ENCODE data around the gene ALDH3A1. TPM values are rescaled to one million over a fixed set of nuclear protein-coding genes. Genes with fewer than 3 reads are reported as not detected.

The ALDH3A1 gene
- total RNA-seq, 1 experiment from 2014 or later = 0.35 TPM

DNA sequence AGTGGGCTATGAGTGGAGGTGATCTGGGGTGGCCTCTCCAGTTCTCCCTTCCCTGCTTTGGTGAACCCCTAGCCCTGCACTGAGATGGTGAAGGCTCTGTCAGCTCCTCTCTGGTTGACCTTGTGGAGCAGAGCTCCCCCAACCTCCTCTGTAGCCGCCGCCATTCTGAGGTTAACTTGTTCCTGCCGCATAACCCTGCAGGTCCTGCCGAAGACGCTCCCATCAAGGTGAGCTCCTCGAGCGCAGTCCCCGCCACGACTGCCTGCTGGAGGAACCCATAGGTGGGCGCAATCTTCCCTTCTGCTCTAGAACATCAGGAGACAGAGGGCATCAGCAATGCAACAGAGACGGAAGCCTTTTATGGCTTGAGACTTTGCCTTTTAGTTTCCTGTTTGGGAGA is 16.5 kb downstream of the ALDH3A1 start:
- Mint-ChIP-seq H3K27me3 (ENCODE audit: low read depth) (no peaks in the 10 kb centered on the region; the same call in 1 of the 2 replicates), H3K4me1 (0 out of 2 replicates have a peak, but pooled peaks cover 3% of the 10 kb centered on the region), H3K27ac (no peak overlapping the region), H3K36me3 (no peaks in the 10 kb centered on the region), H3K9me3 (peaks cover 6% of the 10 kb centered on the region; the same call in 1 of the 2 replicates), H3K4me3 (no peak overlapping the region)
- ChIA-PET CTCF (interaction anchor here (1.1 to 1.2 kb wide), 3 partner anchors 13 to 34 kb away, joined by 3 to 4 read pairs (median 3); no protein-coding TSS in a partner anchor), POLR2A (interaction anchor here (0.5 kb wide), 1 partner anchor 486 kb away, joined by 6 read pairs; no protein-coding TSS in a partner anchor)
- ATAC-seq (no peak), DNase-seq (ENCODE audit: low spot score) (no peak)
- TF ChIP-seq, protein P1, sequence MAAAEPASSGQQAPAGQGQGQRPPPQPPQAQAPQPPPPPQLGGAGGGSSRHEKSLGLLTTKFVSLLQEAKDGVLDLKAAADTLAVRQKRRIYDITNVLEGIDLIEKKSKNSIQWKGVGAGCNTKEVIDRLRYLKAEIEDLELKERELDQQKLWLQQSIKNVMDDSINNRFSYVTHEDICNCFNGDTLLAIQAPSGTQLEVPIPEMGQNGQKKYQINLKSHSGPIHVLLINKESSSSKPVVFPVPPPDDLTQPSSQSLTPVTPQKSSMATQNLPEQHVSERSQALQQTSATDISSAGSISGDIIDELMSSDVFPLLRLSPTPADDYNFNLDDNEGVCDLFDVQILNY (CRISPR knock-in tag; IDR thresholded peaks at IDR 0.05) = no peak
- no peak for TF ChIP-seq ZNF138 (CRISPR knock-in tag; conservative IDR thresholded peaks at IDR 0.05)
- TF ChIP-seq, protein P2, sequence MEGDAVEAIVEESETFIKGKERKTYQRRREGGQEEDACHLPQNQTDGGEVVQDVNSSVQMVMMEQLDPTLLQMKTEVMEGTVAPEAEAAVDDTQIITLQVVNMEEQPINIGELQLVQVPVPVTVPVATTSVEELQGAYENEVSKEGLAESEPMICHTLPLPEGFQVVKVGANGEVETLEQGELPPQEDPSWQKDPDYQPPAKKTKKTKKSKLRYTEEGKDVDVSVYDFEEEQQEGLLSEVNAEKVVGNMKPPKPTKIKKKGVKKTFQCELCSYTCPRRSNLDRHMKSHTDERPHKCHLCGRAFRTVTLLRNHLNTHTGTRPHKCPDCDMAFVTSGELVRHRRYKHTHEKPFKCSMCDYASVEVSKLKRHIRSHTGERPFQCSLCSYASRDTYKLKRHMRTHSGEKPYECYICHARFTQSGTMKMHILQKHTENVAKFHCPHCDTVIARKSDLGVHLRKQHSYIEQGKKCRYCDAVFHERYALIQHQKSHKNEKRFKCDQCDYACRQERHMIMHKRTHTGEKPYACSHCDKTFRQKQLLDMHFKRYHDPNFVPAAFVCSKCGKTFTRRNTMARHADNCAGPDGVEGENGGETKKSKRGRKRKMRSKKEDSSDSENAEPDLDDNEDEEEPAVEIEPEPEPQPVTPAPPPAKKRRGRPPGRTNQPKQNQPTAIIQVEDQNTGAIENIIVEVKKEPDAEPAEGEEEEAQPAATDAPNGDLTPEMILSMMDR (IDR thresholded peaks at IDR 0.05) = no peak
- TF ChIP-seq, protein P3, sequence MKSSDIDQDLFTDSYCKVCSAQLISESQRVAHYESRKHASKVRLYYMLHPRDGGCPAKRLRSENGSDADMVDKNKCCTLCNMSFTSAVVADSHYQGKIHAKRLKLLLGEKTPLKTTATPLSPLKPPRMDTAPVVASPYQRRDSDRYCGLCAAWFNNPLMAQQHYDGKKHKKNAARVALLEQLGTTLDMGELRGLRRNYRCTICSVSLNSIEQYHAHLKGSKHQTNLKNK (CRISPR knock-in tag; IDR thresholded peaks at IDR 0.05) = no peak
- no peak for TF ChIP-seq FOXJ3 (CRISPR knock-in tag; IDR thresholded peaks at IDR 0.05; ENCODE audit: borderline replicate concordance)
- TF ChIP-seq, protein P4, sequence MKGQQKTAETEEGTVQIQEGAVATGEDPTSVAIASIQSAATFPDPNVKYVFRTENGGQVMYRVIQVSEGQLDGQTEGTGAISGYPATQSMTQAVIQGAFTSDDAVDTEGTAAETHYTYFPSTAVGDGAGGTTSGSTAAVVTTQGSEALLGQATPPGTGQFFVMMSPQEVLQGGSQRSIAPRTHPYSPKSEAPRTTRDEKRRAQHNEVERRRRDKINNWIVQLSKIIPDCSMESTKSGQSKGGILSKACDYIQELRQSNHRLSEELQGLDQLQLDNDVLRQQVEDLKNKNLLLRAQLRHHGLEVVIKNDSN (CRISPR knock-in tag; IDR thresholded peaks at IDR 0.05) = no peak
- no peak for TF ChIP-seq TCF7 (CRISPR knock-in tag; IDR thresholded peaks at IDR 0.05; ENCODE audit: low read depth)
- TF ChIP-seq ETV6 (CRISPR knock-in tag; IDR thresholded peaks at IDR 0.05) = no peak
- no peak for TF ChIP-seq ZNF423 (CRISPR knock-in tag; IDR thresholded peaks at IDR 0.05)
- TF ChIP-seq, protein P5, sequence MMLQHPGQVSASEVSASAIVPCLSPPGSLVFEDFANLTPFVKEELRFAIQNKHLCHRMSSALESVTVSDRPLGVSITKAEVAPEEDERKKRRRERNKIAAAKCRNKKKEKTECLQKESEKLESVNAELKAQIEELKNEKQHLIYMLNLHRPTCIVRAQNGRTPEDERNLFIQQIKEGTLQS (CRISPR knock-in tag; conservative IDR thresholded peaks at IDR 0.05) = no peak
- TF ChIP-seq ZNF232 (CRISPR knock-in tag; IDR thresholded peaks at IDR 0.05) = no peak
- no peak for TF ChIP-seq ZNF219 (CRISPR knock-in tag; IDR thresholded peaks at IDR 0.05; ENCODE audit: borderline replicate concordance)
- TF ChIP-seq CREB1 (CRISPR knock-in tag; IDR thresholded peaks at IDR 0.05) = no peak
- TF ChIP-seq, protein P6, sequence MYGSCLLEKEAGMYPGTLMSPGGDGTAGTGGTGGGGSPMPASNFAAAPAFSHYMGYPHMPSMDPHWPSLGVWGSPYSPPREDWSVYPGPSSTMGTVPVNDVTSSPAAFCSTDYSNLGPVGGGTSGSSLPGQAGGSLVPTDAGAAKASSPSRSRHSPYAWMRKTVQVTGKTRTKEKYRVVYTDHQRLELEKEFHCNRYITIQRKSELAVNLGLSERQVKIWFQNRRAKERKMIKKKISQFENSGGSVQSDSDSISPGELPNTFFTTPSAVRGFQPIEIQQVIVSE (CRISPR knock-in tag; IDR thresholded peaks at IDR 0.05; ENCODE audit: borderline replicate concordance) = no peak
- no peak for TF ChIP-seq TEAD1 (CRISPR knock-in tag; IDR thresholded peaks at IDR 0.05)
- TF ChIP-seq, protein P7, sequence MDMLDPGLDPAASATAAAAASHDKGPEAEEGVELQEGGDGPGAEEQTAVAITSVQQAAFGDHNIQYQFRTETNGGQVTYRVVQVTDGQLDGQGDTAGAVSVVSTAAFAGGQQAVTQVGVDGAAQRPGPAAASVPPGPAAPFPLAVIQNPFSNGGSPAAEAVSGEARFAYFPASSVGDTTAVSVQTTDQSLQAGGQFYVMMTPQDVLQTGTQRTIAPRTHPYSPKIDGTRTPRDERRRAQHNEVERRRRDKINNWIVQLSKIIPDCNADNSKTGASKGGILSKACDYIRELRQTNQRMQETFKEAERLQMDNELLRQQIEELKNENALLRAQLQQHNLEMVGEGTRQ (CRISPR knock-in tag; IDR thresholded peaks at IDR 0.05) = no peak
- TF ChIP-seq, protein P8, sequence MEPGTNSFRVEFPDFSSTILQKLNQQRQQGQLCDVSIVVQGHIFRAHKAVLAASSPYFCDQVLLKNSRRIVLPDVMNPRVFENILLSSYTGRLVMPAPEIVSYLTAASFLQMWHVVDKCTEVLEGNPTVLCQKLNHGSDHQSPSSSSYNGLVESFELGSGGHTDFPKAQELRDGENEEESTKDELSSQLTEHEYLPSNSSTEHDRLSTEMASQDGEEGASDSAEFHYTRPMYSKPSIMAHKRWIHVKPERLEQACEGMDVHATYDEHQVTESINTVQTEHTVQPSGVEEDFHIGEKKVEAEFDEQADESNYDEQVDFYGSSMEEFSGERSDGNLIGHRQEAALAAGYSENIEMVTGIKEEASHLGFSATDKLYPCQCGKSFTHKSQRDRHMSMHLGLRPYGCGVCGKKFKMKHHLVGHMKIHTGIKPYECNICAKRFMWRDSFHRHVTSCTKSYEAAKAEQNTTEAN (CRISPR knock-in tag; IDR thresholded peaks at IDR 0.05) = no peak

DNA sequence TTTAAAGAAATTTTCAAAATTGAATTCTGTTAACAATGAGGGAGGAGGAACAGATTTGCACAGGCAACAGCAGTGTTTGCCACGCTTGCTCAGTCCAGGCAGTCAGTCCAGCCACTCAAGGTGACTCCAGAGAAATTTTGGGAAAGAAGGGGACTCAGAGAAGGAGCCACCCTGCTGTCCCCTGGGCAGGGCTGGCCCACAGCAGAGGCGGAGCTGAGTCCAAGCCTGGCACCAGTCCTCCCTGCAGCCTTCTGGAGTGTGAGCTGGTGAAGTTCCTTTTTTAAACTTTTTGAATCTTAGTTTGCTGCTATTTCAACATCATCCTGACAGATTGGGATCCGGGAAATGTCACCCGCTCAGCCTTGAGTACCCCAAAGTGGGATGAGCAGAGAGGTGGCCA is 17.3 kb downstream of the ALDH3A1 start:
- Mint-ChIP-seq H3K27me3 (ENCODE audit: low read depth) (no peaks in the 10 kb centered on the region; the same call in 1 of the 2 replicates), H3K4me3 (no peak overlapping the region), H3K9me3 (peaks cover 9% of the 10 kb centered on the region; the same call in 1 of the 2 replicates), H3K36me3 (no peaks in the 10 kb centered on the region), H3K27ac (no peak overlapping the region), H3K4me1 (no peaks in the 10 kb centered on the region)
- DNase-seq (ENCODE audit: low spot score) (no peak), ATAC-seq (no peak)
- ChIA-PET POLR2A (no interaction called here), CTCF (interaction anchor here (1.1 to 2.5 kb wide), 4 partner anchors 12 to 35 kb away, joined by 3 to 10 read pairs (median 4); no protein-coding TSS in a partner anchor)
- TF ChIP-seq, protein P9, sequence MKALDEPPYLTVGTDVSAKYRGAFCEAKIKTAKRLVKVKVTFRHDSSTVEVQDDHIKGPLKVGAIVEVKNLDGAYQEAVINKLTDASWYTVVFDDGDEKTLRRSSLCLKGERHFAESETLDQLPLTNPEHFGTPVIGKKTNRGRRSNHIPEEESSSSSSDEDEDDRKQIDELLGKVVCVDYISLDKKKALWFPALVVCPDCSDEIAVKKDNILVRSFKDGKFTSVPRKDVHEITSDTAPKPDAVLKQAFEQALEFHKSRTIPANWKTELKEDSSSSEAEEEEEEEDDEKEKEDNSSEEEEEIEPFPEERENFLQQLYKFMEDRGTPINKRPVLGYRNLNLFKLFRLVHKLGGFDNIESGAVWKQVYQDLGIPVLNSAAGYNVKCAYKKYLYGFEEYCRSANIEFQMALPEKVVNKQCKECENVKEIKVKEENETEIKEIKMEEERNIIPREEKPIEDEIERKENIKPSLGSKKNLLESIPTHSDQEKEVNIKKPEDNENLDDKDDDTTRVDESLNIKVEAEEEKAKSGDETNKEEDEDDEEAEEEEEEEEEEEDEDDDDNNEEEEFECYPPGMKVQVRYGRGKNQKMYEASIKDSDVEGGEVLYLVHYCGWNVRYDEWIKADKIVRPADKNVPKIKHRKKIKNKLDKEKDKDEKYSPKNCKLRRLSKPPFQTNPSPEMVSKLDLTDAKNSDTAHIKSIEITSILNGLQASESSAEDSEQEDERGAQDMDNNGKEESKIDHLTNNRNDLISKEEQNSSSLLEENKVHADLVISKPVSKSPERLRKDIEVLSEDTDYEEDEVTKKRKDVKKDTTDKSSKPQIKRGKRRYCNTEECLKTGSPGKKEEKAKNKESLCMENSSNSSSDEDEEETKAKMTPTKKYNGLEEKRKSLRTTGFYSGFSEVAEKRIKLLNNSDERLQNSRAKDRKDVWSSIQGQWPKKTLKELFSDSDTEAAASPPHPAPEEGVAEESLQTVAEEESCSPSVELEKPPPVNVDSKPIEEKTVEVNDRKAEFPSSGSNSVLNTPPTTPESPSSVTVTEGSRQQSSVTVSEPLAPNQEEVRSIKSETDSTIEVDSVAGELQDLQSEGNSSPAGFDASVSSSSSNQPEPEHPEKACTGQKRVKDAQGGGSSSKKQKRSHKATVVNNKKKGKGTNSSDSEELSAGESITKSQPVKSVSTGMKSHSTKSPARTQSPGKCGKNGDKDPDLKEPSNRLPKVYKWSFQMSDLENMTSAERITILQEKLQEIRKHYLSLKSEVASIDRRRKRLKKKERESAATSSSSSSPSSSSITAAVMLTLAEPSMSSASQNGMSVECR (CRISPR knock-in tag; IDR thresholded peaks at IDR 0.05; ENCODE audit: borderline replicate concordance) = no peak
- TF ChIP-seq, protein P10, sequence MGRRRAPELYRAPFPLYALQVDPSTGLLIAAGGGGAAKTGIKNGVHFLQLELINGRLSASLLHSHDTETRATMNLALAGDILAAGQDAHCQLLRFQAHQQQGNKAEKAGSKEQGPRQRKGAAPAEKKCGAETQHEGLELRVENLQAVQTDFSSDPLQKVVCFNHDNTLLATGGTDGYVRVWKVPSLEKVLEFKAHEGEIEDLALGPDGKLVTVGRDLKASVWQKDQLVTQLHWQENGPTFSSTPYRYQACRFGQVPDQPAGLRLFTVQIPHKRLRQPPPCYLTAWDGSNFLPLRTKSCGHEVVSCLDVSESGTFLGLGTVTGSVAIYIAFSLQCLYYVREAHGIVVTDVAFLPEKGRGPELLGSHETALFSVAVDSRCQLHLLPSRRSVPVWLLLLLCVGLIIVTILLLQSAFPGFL (CRISPR knock-in tag; IDR thresholded peaks at IDR 0.05; ENCODE audit: borderline replicate concordance) = no peak
- TF ChIP-seq NR1H2 (CRISPR knock-in tag; IDR thresholded peaks at IDR 0.05) = no peak
